Left ventricle myocardium inferior (tissue), 1 donor: Measurements from ENCODE around the gene SYCP3. TPM values are rescaled to one million over a fixed set of nuclear protein-coding genes. Genes with fewer than 3 reads are reported as not detected.

Experiments used
- DNase-seq: peaks from one replicate; pipeline ENCODE4 v3.0.0-alpha.2; 2020
- H3K27ac ChIP-seq: fragments of 200-600 bp; replicated peaks from 2 replicates; pipeline ENCODE4 v1.8.0; 2021
- H3K27me3 ChIP-seq: fragments of 200-600 bp; 2 replicates; pipeline ENCODE4 v1.8.0; 2021; ENCODE audit warnings: low read depth
- H3K36me3 ChIP-seq: fragments of 200-600 bp; 2 replicates; pipeline ENCODE4 v1.8.0; 2021
- H3K4me1 ChIP-seq: fragments of 200-600 bp; 2 replicates; pipeline ENCODE4 v1.8.0; 2021
- H3K4me3 ChIP-seq: fragments of 200-600 bp; 2 replicates; pipeline ENCODE4 v1.8.0; 2021; ENCODE audit warnings: mild to moderate bottlenecking, moderate library complexity
- H3K9me3 ChIP-seq: fragments of 200-600 bp; replicated peaks from 2 replicates; pipeline ENCODE4 v1.8.0; 2021
- intact Hi-C: fragments of 100-400 bp; cut with micrococcal nuclease; formaldehyde crosslinking; loops from one replicate; pipeline ENCODE4 v1.11.0; 2022
- total RNA-seq: library from RNA; stranded (reverse); fragmentation: NEBNext Ultra II Directional; extraction: Animal tissue kit (Norgen Biotek cat#: 25700); gene quantifications from one replicate; pipeline ENCODE4 v1.2.1, GENCODE V29; 2021
- TF ChIP-seq, protein P1 (sequence below): fragments of 200-600 bp; IDR thresholded peaks from 2 replicates; pipeline ENCODE4 v1.8.0; 2021; ENCODE audit warnings: antibody characterized with exemption, mild to moderate bottlenecking, borderline replicate concordance
- donor health status: DM: no; HTN: yes; CAD: no; lungs with severe emphysema.

SYCP3 gene
- total RNA-seq, 1 donor from 2014 or later = not detected

DNA sequence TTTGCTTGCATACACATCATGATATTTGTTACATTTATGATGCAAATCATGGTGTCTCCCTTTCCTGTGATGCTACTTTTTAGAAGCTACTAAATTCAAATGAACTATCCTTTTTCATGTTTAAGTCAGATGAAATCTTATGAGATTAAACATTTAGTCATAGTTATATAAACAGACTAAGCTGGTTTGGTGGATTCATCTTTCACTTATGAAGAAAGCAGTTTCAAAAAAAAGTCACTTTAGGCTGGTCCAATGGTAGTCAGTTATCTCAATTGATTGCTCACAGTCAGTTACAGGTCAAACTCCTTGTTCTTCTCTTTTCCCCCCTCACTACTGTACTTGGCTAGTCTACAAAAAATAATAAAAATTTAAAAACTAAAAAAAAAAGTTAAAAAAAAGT, 19.7 kb downstream of the SYCP3 start:
- no peak overlapping the region for H3K4me3 ChIP-seq
- H3K27ac ChIP-seq = no peak overlapping the region
- H3K36me3 ChIP-seq = peaks cover 54% of the 10 kb centered on the region
- H3K9me3 ChIP-seq = no peaks in the 10 kb centered on the region
- no peaks in the 10 kb centered on the region for H3K27me3 ChIP-seq
- TF ChIP-seq, protein P1, sequence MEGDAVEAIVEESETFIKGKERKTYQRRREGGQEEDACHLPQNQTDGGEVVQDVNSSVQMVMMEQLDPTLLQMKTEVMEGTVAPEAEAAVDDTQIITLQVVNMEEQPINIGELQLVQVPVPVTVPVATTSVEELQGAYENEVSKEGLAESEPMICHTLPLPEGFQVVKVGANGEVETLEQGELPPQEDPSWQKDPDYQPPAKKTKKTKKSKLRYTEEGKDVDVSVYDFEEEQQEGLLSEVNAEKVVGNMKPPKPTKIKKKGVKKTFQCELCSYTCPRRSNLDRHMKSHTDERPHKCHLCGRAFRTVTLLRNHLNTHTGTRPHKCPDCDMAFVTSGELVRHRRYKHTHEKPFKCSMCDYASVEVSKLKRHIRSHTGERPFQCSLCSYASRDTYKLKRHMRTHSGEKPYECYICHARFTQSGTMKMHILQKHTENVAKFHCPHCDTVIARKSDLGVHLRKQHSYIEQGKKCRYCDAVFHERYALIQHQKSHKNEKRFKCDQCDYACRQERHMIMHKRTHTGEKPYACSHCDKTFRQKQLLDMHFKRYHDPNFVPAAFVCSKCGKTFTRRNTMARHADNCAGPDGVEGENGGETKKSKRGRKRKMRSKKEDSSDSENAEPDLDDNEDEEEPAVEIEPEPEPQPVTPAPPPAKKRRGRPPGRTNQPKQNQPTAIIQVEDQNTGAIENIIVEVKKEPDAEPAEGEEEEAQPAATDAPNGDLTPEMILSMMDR = no peak
- intact Hi-C loops = no loop called here
- H3K4me1 ChIP-seq = peaks cover 24% of the 10 kb centered on the region
- no peak for DNase-seq

DNA sequence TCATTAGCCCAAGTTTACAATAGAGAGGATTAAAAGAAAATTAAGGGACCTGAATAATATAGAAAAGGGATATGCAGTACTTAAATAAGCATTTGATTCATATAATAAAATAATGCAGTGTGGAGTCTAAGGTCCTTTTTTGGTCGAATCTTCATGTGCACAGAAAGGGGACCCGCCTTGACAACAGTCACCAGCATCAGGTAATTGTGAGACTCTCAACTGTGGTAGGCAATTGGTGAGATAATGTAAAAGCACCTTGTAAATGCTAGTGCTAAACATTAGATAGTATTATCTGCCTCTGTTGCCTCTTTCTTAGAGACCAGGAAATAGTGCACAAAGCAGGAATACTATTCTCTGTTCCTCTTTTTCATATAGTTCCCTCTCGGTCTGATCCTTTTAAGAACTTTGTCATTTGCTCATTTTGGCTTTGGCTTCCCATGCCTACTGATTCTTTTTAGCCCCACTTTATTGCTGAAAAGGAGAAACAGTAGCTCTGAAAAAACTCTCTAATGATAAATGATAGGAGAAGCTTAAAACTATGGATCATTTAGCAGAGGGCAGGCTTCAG, 24.3 kb downstream of the SYCP3 start:
- Histone ChIP-seq H3K27ac (peak overlapping the region; percentile 83), H3K4me1 (peaks cover 49% of the 10 kb centered on the region), H3K4me3 (no peak overlapping the region), H3K9me3 (no peaks in the 10 kb centered on the region), H3K36me3 (peaks cover 16% of the 10 kb centered on the region), H3K27me3 (no peaks in the 10 kb centered on the region)
- DNase-seq = no peak
- intact Hi-C loops = no loop called here
- TF ChIP-seq, protein P1 = no peak

DNA sequence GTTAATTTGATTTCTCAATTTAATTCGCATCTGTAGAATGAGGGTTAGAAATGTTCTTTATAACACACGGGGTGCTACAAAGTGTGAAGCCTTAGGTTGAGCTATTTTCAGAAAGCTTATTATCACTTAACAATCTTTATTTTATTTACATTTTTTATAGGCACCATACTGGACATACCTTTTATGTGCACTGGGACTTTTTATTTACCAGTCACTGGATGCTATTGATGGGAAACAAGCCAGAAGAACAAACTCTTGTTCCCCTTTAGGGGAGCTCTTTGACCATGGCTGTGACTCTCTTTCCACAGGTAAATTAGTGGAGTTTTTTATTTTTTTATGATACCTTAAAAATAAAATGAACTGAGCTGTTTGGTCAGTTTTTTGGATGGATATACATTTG, 25.3 kb downstream of the SYCP3 start:
- H3K4me3 ChIP-seq = peak overlapping the region; percentile 45
- H3K9me3 ChIP-seq = no peaks in the 10 kb centered on the region
- DNase-seq = no peak
- H3K4me1 ChIP-seq = peaks cover 49% of the 10 kb centered on the region
- peaks cover 7% of the 10 kb centered on the region for H3K36me3 ChIP-seq
- TF ChIP-seq, protein P1 = no peak
- no peaks in the 10 kb centered on the region for H3K27me3 ChIP-seq
- intact Hi-C loops = no loop called here
- H3K27ac ChIP-seq = peak overlapping the region; percentile 83

DNA sequence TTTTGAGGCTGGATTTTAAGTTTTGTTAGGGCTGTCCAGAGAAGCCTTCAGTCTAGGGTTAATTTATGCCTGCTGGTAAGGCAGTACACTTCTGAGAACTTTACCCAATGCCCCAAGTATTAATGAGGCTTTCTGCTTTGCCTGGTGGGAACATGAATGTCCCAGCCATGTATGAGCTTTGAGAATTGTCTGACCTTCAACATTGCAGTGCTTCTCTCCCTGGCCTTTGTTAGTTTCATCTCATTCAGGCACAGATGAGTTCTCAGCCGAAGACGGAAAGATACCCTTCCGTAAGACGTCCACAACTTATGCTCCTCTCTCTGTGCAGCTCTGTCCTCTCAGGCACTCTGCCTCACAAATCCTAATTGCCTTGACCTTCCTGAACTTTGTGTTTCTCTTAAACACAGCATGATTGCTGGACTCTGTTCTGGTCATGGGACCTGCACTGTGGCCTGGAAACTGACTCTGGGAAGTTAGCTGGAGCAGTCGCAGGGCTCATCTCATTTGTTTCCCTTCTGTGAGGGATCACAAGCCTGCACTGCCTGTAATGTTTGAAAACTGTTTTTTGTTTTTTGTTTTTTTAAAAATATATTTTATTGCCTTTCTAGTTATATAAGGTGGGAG, 26.1 kb downstream of the SYCP3 start:
- Histone ChIP-seq H3K27me3 (no peaks in the 10 kb centered on the region), H3K4me1 (peaks cover 53% of the 10 kb centered on the region), H3K36me3 (no peaks in the 10 kb centered on the region), H3K4me3 (peak overlapping the region; percentile 45), H3K27ac (peak overlapping the region; percentile 83), H3K9me3 (no peaks in the 10 kb centered on the region)
- DNase-seq = peak; percentile 25
- TF ChIP-seq, protein P1 = no peak
- intact Hi-C loops = no loop called here

DNA sequence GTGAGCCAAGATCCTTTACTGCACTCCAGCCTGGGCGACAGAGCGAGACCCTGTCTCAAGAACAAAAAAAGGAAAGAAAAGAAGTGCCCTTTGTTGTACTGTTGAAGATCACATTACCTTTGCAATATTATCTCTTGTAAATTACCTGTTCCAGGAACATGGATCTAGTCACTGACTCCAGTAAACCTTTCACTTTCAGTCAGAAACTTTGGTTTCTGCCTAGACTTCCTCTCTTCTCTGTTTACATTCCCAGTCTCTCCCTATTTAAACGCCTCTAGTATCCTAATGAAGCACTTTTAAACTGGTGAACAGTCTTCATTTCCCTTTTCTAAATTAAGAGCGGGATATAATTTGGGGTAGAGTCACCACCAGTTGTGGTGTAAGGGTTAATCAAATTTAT, 29.0 kb downstream of the SYCP3 start:
- TF ChIP-seq, protein P1 = no peak
- peaks cover 60% of the 10 kb centered on the region for H3K4me1 ChIP-seq
- no peaks in the 10 kb centered on the region for H3K36me3 ChIP-seq
- DNase-seq = no peak
- H3K4me3 ChIP-seq = no peak overlapping the region
- no peaks in the 10 kb centered on the region for H3K9me3 ChIP-seq
- intact Hi-C loops = no loop called here
- no peak overlapping the region for H3K27ac ChIP-seq
- H3K27me3 ChIP-seq = no peaks in the 10 kb centered on the region
